A673 (cell line): ENCODE results near the gene ADORA2A. TPM values are rescaled to one million over a fixed set of nuclear protein-coding genes. Genes with fewer than 3 reads are reported as not detected.

ENCODE experiments used
- BruUV-seq: library from RNA; stranded (reverse); fragments of 400-500 nt; replicated peaks from 2 replicates; lab custom pipeline; 2021; lab: Mats Ljungman, UMichigan
- CTCF ChIA-PET: fragments of 300-600 bp; sonication (Branson Sonifier 250); formaldehyde crosslinking; loops from one replicate; lab custom pipeline; 2022; ENCODE audit warnings: antibody characterized with exemption; lab: Charles Lee
- POLR2A ChIA-PET: fragments of 300-600 bp; sonication (Branson Sonifier 250); formaldehyde crosslinking; loops from one replicate; lab custom pipeline; 2022; ENCODE audit warnings: antibody characterized with exemption; ENCODE audit not compliant: low non-redundant PET; lab: Charles Lee
- DNase-seq: peaks from one replicate; pipeline ENCODE4 v3.0.0-alpha.2; 2015; ENCODE audit warnings: low spot score
- H3K27ac ChIP-seq: fragments of 200-600 bp; sonication (generic); 2 replicates; pipeline ENCODE4 v1.5.1; 2016; ENCODE audit warnings: mixed run types, low read depth, mild to moderate bottlenecking, mixed read lengths, antibody characterized with exemption, low read length; ENCODE audit not compliant: poor library complexity, severe bottlenecking
- H3K27me3 ChIP-seq: fragments of 200-600 bp; sonication (generic); replicated peaks from 2 replicates; pipeline ENCODE4 v1.6.1; 2017; ENCODE audit warnings: mixed run types, low read depth, mild to moderate bottlenecking, mixed read lengths, antibody characterized with exemption, low read length; ENCODE audit not compliant: insufficient read depth, poor library complexity
- H3K36me3 ChIP-seq: fragments of 200-600 bp; sonication (generic); 2 replicates; pipeline ENCODE4 v1.6.1; 2016; ENCODE audit warnings: mixed run types, mild to moderate bottlenecking, mixed read lengths, antibody characterized with exemption, low read length; ENCODE audit not compliant: insufficient read depth, poor library complexity, severe bottlenecking
- H3K4me1 ChIP-seq: fragments of 200-600 bp; sonication (generic); 2 replicates; pipeline ENCODE4 v1.6.1; 2017; ENCODE audit warnings: mixed run types, mild to moderate bottlenecking, mixed read lengths, antibody characterized with exemption, low read length; ENCODE audit not compliant: insufficient read depth, poor library complexity, severe bottlenecking
- H3K4me3 ChIP-seq: fragments of 200-600 bp; sonication (generic); 2 replicates; pipeline ENCODE4 v1.5.1; 2016; ENCODE audit warnings: low read depth, mixed run types, mild to moderate bottlenecking, mixed read lengths, low read length; ENCODE audit not compliant: poor library complexity, severe bottlenecking
- H3K9me3 ChIP-seq: fragments of 200-600 bp; sonication (generic); 2 replicates; pipeline ENCODE4 v1.6.1; 2016; ENCODE audit warnings: mixed run types, low read depth, mild to moderate bottlenecking, mixed read lengths, antibody characterized with exemption, low read length; ENCODE audit not compliant: poor library complexity, severe bottlenecking
- CTCF ChIP-seq: fragments of 300-800, 200-600 bp; sonication (generic); conservative IDR thresholded peaks from 2 replicates; pipeline ENCODE4 v1.5.1; 2017; ENCODE audit warnings: low read depth, mild to moderate bottlenecking, antibody characterized with exemption, low read length, moderate library complexity, mixed read lengths
- EZH2 ChIP-seq: fragments of 200-600 bp; sonication (generic); IDR thresholded peaks from 2 replicates; pipeline ENCODE4 v1.6.1; 2017; ENCODE audit warnings: borderline replicate concordance, low read depth, mild to moderate bottlenecking, mixed read lengths, antibody characterized with exemption, low read length; ENCODE audit not compliant: poor library complexity, severe bottlenecking
- intact Hi-C: fragments of 100-400 bp; cut with micrococcal nuclease; formaldehyde crosslinking; loops from one replicate; pipeline ENCODE4 v1.10.0; 2022; ENCODE audit not compliant: unreplicated experiment
- total RNA-seq: library from RNA; stranded (reverse); gene quantifications from 2 replicates; pipeline ENCODE4 v1.2.3, GENCODE V29; 2021

The ADORA2A gene
- total RNA-seq, 1 experiment from 2014 or later = 9.6 TPM

GRCh38 chr22:24393012-24393559, 34.3 kb upstream of the ADORA2A start:
- TF ChIP-seq CTCF (no peak), EZH2 (no peak)
- no peaks in the 10 kb centered on the region for H3K9me3 ChIP-seq
- H3K4me3 ChIP-seq = no peak overlapping the region
- DNase-seq = no peak
- ChIA-PET CTCF (no interaction called here), POLR2A (no interaction called here)
- BruUV-seq = no TSS peak
- intact Hi-C loops = no loop called here
- H3K27me3 ChIP-seq = no peaks in the 10 kb centered on the region
- no peaks in the 10 kb centered on the region for H3K4me1 ChIP-seq
- no peak overlapping the region for H3K27ac ChIP-seq
- H3K36me3 ChIP-seq = peaks cover 4% of the 10 kb centered on the region

GRCh38 chr22:24393848-24394247, 33.6 kb upstream of the ADORA2A start:
- Histone ChIP-seq H3K36me3 (peaks cover 4% of the 10 kb centered on the region), H3K4me3 (no peak overlapping the region), H3K27me3 (no peaks in the 10 kb centered on the region), H3K27ac (no peak overlapping the region), H3K4me1 (no peaks in the 10 kb centered on the region), H3K9me3 (no peaks in the 10 kb centered on the region)
- intact Hi-C loops = no loop called here
- no peak for TF ChIP-seq EZH2
- TF ChIP-seq CTCF = no peak
- POLR2A ChIA-PET = no interaction called here
- CTCF ChIA-PET = no interaction called here
- BruUV-seq = no TSS peak
- no peak for DNase-seq

GRCh38 chr22:24394254-24394653, 33.1 kb upstream of the ADORA2A start:
- intact Hi-C loops = no loop called here
- H3K36me3 ChIP-seq = peaks cover 4% of the 10 kb centered on the region
- CTCF ChIA-PET = no interaction called here
- no peaks in the 10 kb centered on the region for H3K27me3 ChIP-seq
- POLR2A ChIA-PET = no interaction called here
- DNase-seq = no peak
- TF ChIP-seq CTCF (no peak), EZH2 (no peak)
- H3K27ac ChIP-seq = no peak overlapping the region
- no peak overlapping the region for H3K4me3 ChIP-seq
- no peaks in the 10 kb centered on the region for H3K4me1 ChIP-seq
- no TSS peak for BruUV-seq
- H3K9me3 ChIP-seq = no peaks in the 10 kb centered on the region
